Testis (tissue), 3 donors: ENCODE results near the gene GPC6. TPM values are rescaled to one million over a fixed set of nuclear protein-coding genes. Genes with fewer than 3 reads are reported as not detected.

Experiments
- DNase-seq: peaks from one replicate; pipeline ENCODE4 v3.0.0-alpha.2; 2019
- H3K27ac ChIP-seq, 2 donors: fragments of 200-600 bp; sonication (generic); one replicate each; pipeline ENCODE4 v1.5.1; 2019
- H3K27me3 ChIP-seq: fragments of 200-600 bp; sonication (generic); one replicate; pipeline ENCODE4 v1.5.1; 2019
- H3K36me3 ChIP-seq: fragments of 200-600 bp; sonication (generic); one replicate; pipeline ENCODE4 v1.5.1; 2017; ENCODE audit warnings: low read depth; ENCODE audit errors: missing control alignments
- H3K4me1 ChIP-seq: fragments of 200-600 bp; sonication (generic); one replicate; pipeline ENCODE4 v1.5.1; 2019
- H3K4me3 ChIP-seq, 2 donors: fragments of 200-600 bp; sonication (generic); one replicate each; pipeline ENCODE4 v1.5.1; 2017 to 2019
- H3K9me3 ChIP-seq: fragments of 200-600 bp; sonication (generic); one replicate; pipeline ENCODE4 v1.5.1; 2017
- POLR2A ChIP-seq: fragments of 450-650 bp; IDR thresholded peaks from one replicate; pipeline ENCODE4 v1.6.1; 2017; ENCODE audit warnings: antibody characterized with exemption, mild to moderate bottlenecking, moderate library complexity
- WGBS, 2 donors: methylation state at CpG; one replicate each; pipeline ENCODE4 v1.1.5; 2018; 5-methylcytosine and 5-hydroxymethylcytosine counted together
- intact Hi-C: fragments of 100-400 bp; cut with DNase I; formaldehyde crosslinking; loops from one replicate; pipeline ENCODE4 v1.15.1; 2023; ENCODE audit warnings: low total_unique reads
- polyA plus RNA-seq: library from polyadenylated mRNA; stranded (reverse); fragments of 350-450 nt; fragmentation: Illumina TruSeq; extraction: RNeasy Lipid Tissue Mini Kit (QIAGEN cat#74804); gene quantifications from one replicate; pipeline ENCODE4 v1.2.3, GENCODE V29; 2014; ENCODE audit warnings: low read depth, low replicate concordance; ENCODE audit not compliant: insufficient read depth
- total RNA-seq, 2 donors: library from RNA; depleted of rRNA; stranded (reverse); fragments of >200 nt; gene quantifications; one replicate each; pipeline ENCODE4 v1.2.3, GENCODE V29; 2016
- TF ChIP-seq, protein P1 (sequence below), 3 experiments: fragments of 450-650 bp in 2 of 3; fragments of 200-600 bp in 1 of 3; sonication (generic) in 1 of 3; IDR thresholded peaks; one replicate each; pipeline ENCODE4 v1.5.1; 2016 to 2019; ENCODE audit warnings: antibody characterized with exemption in 3 of 3, mild to moderate bottlenecking in 2 of 3, moderate library complexity in 1 of 3

GPC6 gene
- total and polyA plus RNA-seq, 3 donors from 2014 or later = 2.2 to 6.9 (median 4.3) TPM

DNA sequence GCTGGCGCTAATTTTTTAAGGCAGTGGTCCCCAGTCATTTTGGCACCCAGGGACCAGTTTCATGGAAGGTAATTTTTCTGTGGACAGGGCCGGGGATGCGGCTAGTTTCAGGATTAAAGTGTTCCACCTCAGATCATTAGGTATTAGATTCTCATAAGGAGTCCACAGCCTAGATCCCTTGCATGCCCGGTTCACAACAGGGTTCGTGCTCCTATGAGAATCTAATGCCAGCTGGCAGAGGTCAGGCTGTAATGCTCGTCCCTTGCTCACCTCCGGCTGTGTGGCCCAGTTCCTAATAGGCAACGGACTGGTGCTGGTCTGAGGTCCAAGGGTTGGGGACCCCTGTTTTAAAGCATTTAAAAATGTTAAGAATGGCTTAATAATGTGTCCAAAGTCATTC is 54.1 kb downstream of the GPC6 start:
- Histone ChIP-seq H3K27ac (no peak overlapping the region), H3K9me3 (no peaks in the 10 kb centered on the region), H3K4me3 (no peak overlapping the region), H3K27me3 (no peaks in the 10 kb centered on the region), H3K36me3 (no peaks in the 10 kb centered on the region), H3K4me1 (no peaks in the 10 kb centered on the region)
- DNase-seq = no peak
- 94 to 95% methylated on average over 8 of the region's 8 CpGs for WGBS, 2 donors
- TF ChIP-seq POLR2A = no peak
- TF ChIP-seq, protein P1, sequence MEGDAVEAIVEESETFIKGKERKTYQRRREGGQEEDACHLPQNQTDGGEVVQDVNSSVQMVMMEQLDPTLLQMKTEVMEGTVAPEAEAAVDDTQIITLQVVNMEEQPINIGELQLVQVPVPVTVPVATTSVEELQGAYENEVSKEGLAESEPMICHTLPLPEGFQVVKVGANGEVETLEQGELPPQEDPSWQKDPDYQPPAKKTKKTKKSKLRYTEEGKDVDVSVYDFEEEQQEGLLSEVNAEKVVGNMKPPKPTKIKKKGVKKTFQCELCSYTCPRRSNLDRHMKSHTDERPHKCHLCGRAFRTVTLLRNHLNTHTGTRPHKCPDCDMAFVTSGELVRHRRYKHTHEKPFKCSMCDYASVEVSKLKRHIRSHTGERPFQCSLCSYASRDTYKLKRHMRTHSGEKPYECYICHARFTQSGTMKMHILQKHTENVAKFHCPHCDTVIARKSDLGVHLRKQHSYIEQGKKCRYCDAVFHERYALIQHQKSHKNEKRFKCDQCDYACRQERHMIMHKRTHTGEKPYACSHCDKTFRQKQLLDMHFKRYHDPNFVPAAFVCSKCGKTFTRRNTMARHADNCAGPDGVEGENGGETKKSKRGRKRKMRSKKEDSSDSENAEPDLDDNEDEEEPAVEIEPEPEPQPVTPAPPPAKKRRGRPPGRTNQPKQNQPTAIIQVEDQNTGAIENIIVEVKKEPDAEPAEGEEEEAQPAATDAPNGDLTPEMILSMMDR (IDR thresholded peaks at IDR 0.05) = no peak
- intact Hi-C loops = no loop called here

GRCh38 chr13:93283255-93283654 is 56.6 kb downstream of the GPC6 start:
- TF ChIP-seq POLR2A = no peak
- TF ChIP-seq, protein P1 (IDR thresholded peaks at IDR 0.05) = no peak
- intact Hi-C loops = no loop called here
- H3K27ac ChIP-seq = no peak overlapping the region
- no peaks in the 10 kb centered on the region for H3K9me3 ChIP-seq
- H3K4me1 ChIP-seq = no peaks in the 10 kb centered on the region
- H3K4me3 ChIP-seq = no peak overlapping the region
- 62 to 63% methylated on average over 4 of the region's 4 CpGs for WGBS, 2 donors
- no peaks in the 10 kb centered on the region for H3K27me3 ChIP-seq
- no peak for DNase-seq
- H3K36me3 ChIP-seq = no peaks in the 10 kb centered on the region

DNA sequence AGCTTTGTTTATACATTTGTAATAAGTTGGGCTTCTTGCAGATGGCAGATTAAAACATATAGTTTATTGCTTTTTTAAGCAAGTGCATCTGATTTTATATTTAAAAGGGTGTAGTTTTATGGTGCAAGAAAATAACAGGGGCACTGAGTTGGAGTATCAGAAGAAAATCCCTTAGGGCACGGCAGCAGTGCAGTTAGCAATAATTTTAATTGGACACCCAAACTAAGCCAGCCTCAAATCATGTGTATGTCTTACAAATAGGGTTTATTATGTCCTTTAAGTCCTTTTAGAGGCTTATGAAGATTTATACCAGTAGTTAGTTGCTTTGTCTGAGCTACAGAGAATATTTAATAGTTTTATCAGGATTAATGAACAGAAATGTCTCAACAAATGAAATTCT is 57.5 kb downstream of the GPC6 start:
- 63 to 86% methylated on average over 1 of the region's 1 CpG for WGBS, 2 donors
- no peaks in the 10 kb centered on the region for H3K4me1 ChIP-seq
- H3K27ac ChIP-seq = no peak overlapping the region
- no peaks in the 10 kb centered on the region for H3K36me3 ChIP-seq
- no peak for DNase-seq
- H3K4me3 ChIP-seq = no peak overlapping the region
- intact Hi-C loops = no loop called here
- no peaks in the 10 kb centered on the region for H3K9me3 ChIP-seq
- H3K27me3 ChIP-seq = no peaks in the 10 kb centered on the region
- TF ChIP-seq, protein P1 (IDR thresholded peaks at IDR 0.05) = no peak
- TF ChIP-seq POLR2A = no peak

DNA sequence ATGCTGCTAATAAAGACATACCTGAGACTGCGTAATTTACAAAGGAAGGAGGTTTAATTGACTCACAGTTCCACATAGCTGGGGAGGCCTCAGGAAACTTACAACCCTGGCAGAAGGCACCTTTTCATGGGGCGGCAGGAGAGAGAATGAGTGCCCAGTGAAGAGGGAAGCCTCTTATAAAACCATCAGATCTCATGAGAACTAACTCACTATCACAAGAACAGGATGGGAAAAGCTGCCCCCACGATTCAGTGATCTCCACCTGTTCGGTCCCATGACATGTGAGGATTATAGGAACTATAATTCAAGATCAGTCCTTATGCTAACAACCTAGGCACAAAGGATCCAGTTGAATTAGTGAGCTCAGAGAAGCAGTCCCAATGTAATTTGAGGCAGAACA is 59.4 kb downstream of the GPC6 start:
- WGBS, 2 donors = 71 to 82% methylated on average over 4 of the region's 4 CpGs
- H3K36me3 ChIP-seq = no peaks in the 10 kb centered on the region
- intact Hi-C loops = no loop called here
- no peak overlapping the region for H3K27ac ChIP-seq
- H3K4me1 ChIP-seq = no peaks in the 10 kb centered on the region
- H3K9me3 ChIP-seq = no peaks in the 10 kb centered on the region
- TF ChIP-seq POLR2A = no peak
- TF ChIP-seq, protein P1 (IDR thresholded peaks at IDR 0.05) = no peak
- no peaks in the 10 kb centered on the region for H3K27me3 ChIP-seq
- H3K4me3 ChIP-seq = no peak overlapping the region
- DNase-seq = no peak

DNA sequence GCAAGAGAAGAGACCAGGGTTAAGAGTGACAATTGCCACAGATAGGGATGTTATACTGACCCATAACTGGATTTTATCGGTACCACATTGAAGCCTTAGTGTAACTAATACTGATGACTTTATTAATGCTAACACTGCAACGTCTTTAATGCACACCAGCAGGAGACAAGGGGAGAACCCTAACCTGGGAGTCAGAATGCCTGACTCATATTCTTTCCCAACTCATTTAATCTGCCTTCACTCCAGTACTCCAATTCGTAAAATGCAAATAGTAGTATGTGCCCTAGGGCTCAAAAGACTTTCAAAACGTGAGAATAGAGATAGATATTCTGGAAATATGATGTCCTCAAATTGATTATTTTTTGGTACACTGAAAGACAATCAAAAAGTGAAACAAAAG is 62.4 kb downstream of the GPC6 start:
- Histone ChIP-seq H3K36me3 (no peaks in the 10 kb centered on the region), H3K27ac (no peak overlapping the region), H3K4me1 (no peaks in the 10 kb centered on the region), H3K4me3 (no peak overlapping the region), H3K9me3 (no peaks in the 10 kb centered on the region), H3K27me3 (no peaks in the 10 kb centered on the region)
- 83 to 89% methylated on average over 4 of the region's 4 CpGs for WGBS, 2 donors
- TF ChIP-seq, protein P1 (IDR thresholded peaks at IDR 0.05) = no peak
- TF ChIP-seq POLR2A = no peak
- DNase-seq = no peak
- intact Hi-C loops = no loop called here
